ENCODE data around the gene UBE2E1. TPM values are rescaled to one million over a fixed set of nuclear protein-coding genes. Genes with fewer than 3 reads are reported as not detected.

UBE2E1 gene
- total and polyA plus RNA-seq, 4 donors = 6.6 to 31.8 (median 25.4) TPM

- Histone ChIP-seq H3K27me3 (ENCODE audit: control insufficient read depth in 4 of 4, insufficient read depth in 4 of 4, low read length in 3 of 4) (no peaks in the 10 kb centered on the region), H3K4me1 (ENCODE audit: control insufficient read depth in 4 of 4, insufficient read depth in 4 of 4, low read length in 3 of 4) (peaks cover 0 to 13% (median 10%) of the 10 kb centered on the region in 4 donors), H3K4me3 (ENCODE audit: low read depth in 1 of 3, low read length in 3 of 3) (no peak overlapping the region), H3K36me3 (ENCODE audit: control insufficient read depth in 4 of 4, insufficient read depth in 3 of 4, low read depth in 1 of 4, low read length in 3 of 4) (no peaks in the 10 kb centered on the region), H3K9ac (ENCODE audit: low read depth in 1 of 2, low read length in 2 of 2) (no peak overlapping the region), H3K27ac (ENCODE audit: low read depth in 1 of 2, low read length in 2 of 2) (no peak overlapping the region), H3K9me3 (ENCODE audit: control insufficient read depth in 4 of 4, low read length in 3 of 4) (no peaks in the 10 kb centered on the region)
- no peak for TF ChIP-seq HNF4G (IDR thresholded peaks at IDR 0.05)
- TF ChIP-seq CTCF (IDR thresholded peaks at IDR 0.05; ENCODE audit: low read depth, low read length, missing input control) = no peak
- no peak for TF ChIP-seq RXRA (IDR thresholded peaks at IDR 0.05)
- TF ChIP-seq ZBTB33 (IDR thresholded peaks at IDR 0.05) = no peak
- no peak for TF ChIP-seq NR2F2 (IDR thresholded peaks at IDR 0.05)
- no peak for TF ChIP-seq GABPA (IDR thresholded peaks at IDR 0.05 in 1 of 2, conservative IDR thresholded peaks at IDR 0.05 in 1 of 2)
- no peak for TF ChIP-seq RAD21 (IDR thresholded peaks at IDR 0.05)
- no peak for TF ChIP-seq ATF3 (IDR thresholded peaks at IDR 0.05)
- TF ChIP-seq REST (IDR thresholded peaks at IDR 0.05) = no peak
- TF ChIP-seq SP1 (IDR thresholded peaks at IDR 0.05) = no peak
- no peak for TF ChIP-seq HNF4A (conservative IDR thresholded peaks at IDR 0.05)
- TF ChIP-seq TAF1 (conservative IDR thresholded peaks at IDR 0.05) = no peak
- TF ChIP-seq JUND (IDR thresholded peaks at IDR 0.05) = no peak
- whole genome bisulfite sequencing = 93% methylated on average over 1 of the region's 1 CpG
- no peak for DNase-seq (ENCODE audit: low spot score)
Observed at GRCh38 chr3:23863060-23863459, 57.3 kb downstream of the UBE2E1 start.

GRCh38 chr3:23864931-23865330, 59.2 kb downstream of the UBE2E1 start:
- H3K4me1 ChIP-seq (ENCODE audit: control insufficient read depth in 4 of 4, insufficient read depth in 4 of 4, low read length in 3 of 4) = peaks cover 0 to 13% (median 9%) of the 10 kb centered on the region in 4 donors
- TF ChIP-seq GABPA (IDR thresholded peaks at IDR 0.05 in 1 of 2, conservative IDR thresholded peaks at IDR 0.05 in 1 of 2) = no peak
- no peak for TF ChIP-seq ATF3 (IDR thresholded peaks at IDR 0.05)
- no peak for TF ChIP-seq CTCF (IDR thresholded peaks at IDR 0.05; ENCODE audit: low read depth, low read length, missing input control)
- TF ChIP-seq FOXA1 (IDR thresholded peaks at IDR 0.05) = no peak
- TF ChIP-seq REST (IDR thresholded peaks at IDR 0.05) = no peak
- TF ChIP-seq NR2F2 (IDR thresholded peaks at IDR 0.05) = peak; percentile 65
- no peak for TF ChIP-seq ZBTB33 (IDR thresholded peaks at IDR 0.05)
- peak in 1 of 2 donors; percentile 8 for TF ChIP-seq RXRA (IDR thresholded peaks at IDR 0.05)
- TF ChIP-seq TAF1 (conservative IDR thresholded peaks at IDR 0.05) = no peak
- no peak for TF ChIP-seq SP1 (IDR thresholded peaks at IDR 0.05)

More at GRCh38 chr3:23864931-23865330, 59.2 kb downstream of the UBE2E1 start:
- H3K27ac ChIP-seq (ENCODE audit: low read depth in 1 of 2, low read length in 2 of 2) = no peak overlapping the region
- no peak overlapping the region for H3K9ac ChIP-seq (ENCODE audit: low read depth in 1 of 2, low read length in 2 of 2)
- no peaks in the 10 kb centered on the region for H3K9me3 ChIP-seq (ENCODE audit: control insufficient read depth in 4 of 4, low read length in 3 of 4)
- H3K4me3 ChIP-seq (ENCODE audit: low read depth in 1 of 3, low read length in 3 of 3) = no peak overlapping the region
- no peaks in the 10 kb centered on the region for H3K27me3 ChIP-seq (ENCODE audit: control insufficient read depth in 4 of 4, insufficient read depth in 4 of 4, low read length in 3 of 4)
- no peak for DNase-seq (ENCODE audit: low spot score)
- 85% methylated on average over 1 of the region's 1 CpG for WGBS
- H3K36me3 ChIP-seq (ENCODE audit: control insufficient read depth in 4 of 4, insufficient read depth in 3 of 4, low read depth in 1 of 4, low read length in 3 of 4) = no peaks in the 10 kb centered on the region

All from liver (tissue), 9 donors.